Measurements from ENCODE around the gene NUP210L. TPM values are rescaled to one million over a fixed set of nuclear protein-coding genes. Genes with fewer than 3 reads are reported as not detected.

Gene NUP210L
- total and polyA plus RNA-seq, 2 donors (not counting 3 experiments of a cell fraction or from before 2014, with no cell fraction given) = 0.01 to 0.07 TPM

GRCh38 chr1:153963850-153964331 lies 191.0 kb downstream of the NUP210L start:
- no peaks in the 10 kb centered on the region for H3K27me3 ChIP-seq (ENCODE audit: control insufficient read depth in 2 of 2, insufficient read depth in 2 of 2, low read length in 2 of 2)
- peak overlapping the region; percentile 58 for H2AFZ ChIP-seq (ENCODE audit: low read depth, low read length)
- peak; percentile 43 for TF ChIP-seq POLR2AphosphoS5 (IDR thresholded peaks at IDR 0.05; ENCODE audit: insufficient read depth, low read depth, low read length)
- TF ChIP-seq JUN (IDR thresholded peaks at IDR 0.05; ENCODE audit: borderline replicate concordance, insufficient read depth, insufficient read length, low read depth) = no peak
- TF ChIP-seq POLR2A (IDR thresholded peaks at IDR 0.05; ENCODE audit: low read depth, low read length) = peak; percentile 30
- H3K4me2 ChIP-seq (ENCODE audit: insufficient read depth, low read length) = peak overlapping the region; percentile 87
- dilution Hi-C loops (cut with MboI; ENCODE audit: extremely low pct_ligation_motif_present, low sequenced_read_pairs) = no loop called here
- peak overlapping the region; percentile 80 for H3K9ac ChIP-seq (replicated peaks; ENCODE audit: extremely low read depth, insufficient read depth, low read length)
- H3K27ac ChIP-seq (ENCODE audit: insufficient read depth, low read depth, low read length) = peak overlapping the region; percentile 64
- H3K9me1 ChIP-seq (replicated peaks; ENCODE audit: control insufficient read depth, extremely low read depth, insufficient read depth, low read length) = no peaks in the 10 kb centered on the region
- peaks cover 46% of the 10 kb centered on the region for H3K4me1 ChIP-seq (ENCODE audit: control insufficient read depth, extremely low read depth, insufficient read depth, low read length)
- H3K79me2 ChIP-seq (ENCODE audit: control insufficient read depth, insufficient read depth, low read length) = peaks cover 10% of the 10 kb centered on the region
- POLR2A ChIA-PET = interaction anchor here (0.6 to 1.0 kb wide), 3 partner anchors 18 to 356 kb away, joined by 3 to 4 read pairs (median 4); partner anchors contain the start of gene DENND4B
- TSS peak; percentile 68 for BruUV-seq (replicated peaks)
- DNase-seq (ENCODE audit: low read depth, low spot score) (no peak), FAIRE-seq (no peak)
- intact Hi-C loops (cut with micrococcal nuclease) = loop anchor here (1.0 to 5.0 kb wide), 6 partner anchors 13 to 82 kb away; partner anchors contain the start of genes DENND4B, JTB, RAB13 and RPS27
- peaks cover 0 to 8% of the 10 kb centered on the region in 2 experiments for H3K36me3 ChIP-seq (ENCODE audit: control insufficient read depth in 2 of 2, extremely low read depth in 1 of 2, insufficient read depth in 2 of 2, low read length in 2 of 2)
- peak overlapping the region; percentile 27 to 73 (median 73) for H3K4me3 ChIP-seq (replicated peaks in 1 of 3; ENCODE audit: insufficient read depth in 1 of 3, low read depth in 1 of 3, low read length in 3 of 3)
- no peaks in the 10 kb centered on the region for H4K20me1 ChIP-seq (replicated peaks; ENCODE audit: control insufficient read depth, extremely low read depth, insufficient read depth, low read length)
- no peaks in the 10 kb centered on the region for H3K9me3 ChIP-seq (replicated peaks; ENCODE audit: control insufficient read depth, insufficient read depth, low read length)
- CTCF ChIA-PET = interaction anchor here (1.1 to 3.0 kb wide), 6 partner anchors 10 to 184 kb away, joined by 3 to 21 read pairs (median 12); partner anchors contain the start of genes DENND4B, GATAD2B, JTB and RAB13

GRCh38 chr1:153963030-153963849 lies 191.6 kb downstream of the NUP210L start, which contains the start of gene SLC39A1:
Gene SLC39A1, minus strand, starts transcription at chr1:153963537. Its CDS starts 822 bp downstream, at chr1:153962715.
- Histone ChIP-seq H3K79me2 (ENCODE audit: control insufficient read depth, insufficient read depth, low read length) (peaks cover 10% of the 10 kb centered on the region), H3K27ac (ENCODE audit: insufficient read depth, low read depth, low read length) (peak within 1 kb of the TSS; percentile 64), H3K4me2 (ENCODE audit: insufficient read depth, low read length) (peak within 1 kb of the TSS; percentile 87), H2AFZ (ENCODE audit: low read depth, low read length) (peak within 1 kb of the TSS; percentile 58), H3K27me3 (ENCODE audit: control insufficient read depth in 2 of 2, insufficient read depth in 2 of 2, low read length in 2 of 2) (no peaks in the 10 kb centered on the region), H4K20me1 (replicated peaks; ENCODE audit: control insufficient read depth, extremely low read depth, insufficient read depth, low read length) (no peaks in the 10 kb centered on the region), H3K4me1 (ENCODE audit: control insufficient read depth, extremely low read depth, insufficient read depth, low read length) (peaks cover 46% of the 10 kb centered on the region), H3K9ac (replicated peaks; ENCODE audit: extremely low read depth, insufficient read depth, low read length) (peak within 1 kb of the TSS; percentile 80), H3K9me3 (replicated peaks; ENCODE audit: control insufficient read depth, insufficient read depth, low read length) (no peaks in the 10 kb centered on the region), H3K9me1 (replicated peaks; ENCODE audit: control insufficient read depth, extremely low read depth, insufficient read depth, low read length) (no peaks in the 10 kb centered on the region), H3K36me3 (ENCODE audit: control insufficient read depth in 2 of 2, extremely low read depth in 1 of 2, insufficient read depth in 2 of 2, low read length in 2 of 2) (peaks cover 0 to 8% of the 10 kb centered on the region in 2 experiments), H3K4me3 (replicated peaks in 1 of 3; ENCODE audit: insufficient read depth in 1 of 3, low read depth in 1 of 3, low read length in 3 of 3) (peak within 1 kb of the TSS; percentile 27 to 73 (median 73))
- TSS peak; percentile 53 for BruUV-seq (replicated peaks)
- TF ChIP-seq MAX (IDR thresholded peaks at IDR 0.05; ENCODE audit: insufficient read depth, insufficient read length) = no peak
- TF ChIP-seq POLR2A (IDR thresholded peaks at IDR 0.05; ENCODE audit: low read depth, low read length) = peak; percentile 47
- no peak for TF ChIP-seq CTCF (IDR thresholded peaks at IDR 0.05; ENCODE audit: extremely low read depth in 1 of 2, insufficient read depth in 1 of 2, low read depth in 1 of 2, low read length in 2 of 2)
- CTCF ChIA-PET = interaction anchor here (1.1 to 3.0 kb wide), 8 partner anchors 11 to 183 kb away, joined by 3 to 21 read pairs (median 6); partner anchors contain the start of genes DENND4B, GATAD2B, JTB and RAB13
- intact Hi-C loops (cut with micrococcal nuclease) = loop anchor here (1.0 to 5.0 kb wide), 6 partner anchors 14 to 81 kb away; partner anchors contain the start of genes DENND4B, JTB, RAB13 and RPS27
- dilution Hi-C loops (cut with MboI; ENCODE audit: extremely low pct_ligation_motif_present, low sequenced_read_pairs) = no loop called here
- peak; percentile 99 for DNase-seq (ENCODE audit: low read depth, low spot score)
- FAIRE-seq = peak; percentile 95
- POLR2A ChIA-PET = interaction anchor here (0.6 to 1.5 kb wide), 5 partner anchors 10 to 356 kb away, joined by 3 to 5 read pairs (median 4); partner anchors contain the start of genes DENND4B and JTB

Measured in endothelial cell of umbilical vein (primary cell).